OCI-LY3 (cell line): ENCODE measurements around the gene HASPIN.

Experiments used
- H2AFZ ChIP-seq: fragments of 200-600, 300-600 bp; shearing (Covaris generic); 2 replicates; pipeline ENCODE4 v1.6.0; 2014; ENCODE audit warnings: antibody characterized with exemption, low read depth, low read length
- H3K27ac ChIP-seq: fragments of 200-600, 300-600 bp; sonication (generic); 2 replicates; pipeline ENCODE4 v1.5.1; 2014; ENCODE audit warnings: mild to moderate bottlenecking, low read length, moderate library complexity, mixed read lengths
- H3K27me3 ChIP-seq: fragments of 200-600, 300-600 bp; sonication (generic); 2 replicates; pipeline ENCODE4 v1.6.1; 2014; ENCODE audit warnings: low read depth, low read length, mixed read lengths
- H3K36me3 ChIP-seq: fragments of 200-600, 300-600 bp; sonication (generic); replicated peaks from 2 replicates; pipeline ENCODE3; 2014; ENCODE audit warnings: low read depth, low read length, mixed read lengths
- H3K4me1 ChIP-seq: fragments of 300-600, 200-600 bp; sonication (generic); 2 replicates; pipeline ENCODE4 v1.6.1; 2014; ENCODE audit warnings: low read length, mixed read lengths
- H3K4me2 ChIP-seq: fragments of 200-600, 300-600 bp; sonication (generic); 2 replicates; pipeline ENCODE4 v1.6.1; 2014; ENCODE audit warnings: low read length, mixed read lengths
- H3K4me3 ChIP-seq: fragments of 300-600, 200-600 bp; sonication (generic); 2 replicates; pipeline ENCODE4 v1.5.1; 2014; ENCODE audit warnings: antibody characterized with exemption, mild to moderate bottlenecking, low read length, moderate library complexity
- H3K79me2 ChIP-seq: fragments of 300-600, 200-600 bp; shearing (Covaris generic); 2 replicates; pipeline ENCODE4 v1.6.1; 2014; ENCODE audit warnings: mild to moderate bottlenecking, low read length, mixed read lengths
- H3K9ac ChIP-seq: fragments of 300-600, 200-600 bp; shearing (Covaris generic); 2 replicates; pipeline ENCODE4 v1.6.0; 2014; ENCODE audit warnings: mild to moderate bottlenecking, low read length, moderate library complexity
- H3K9me3 ChIP-seq: fragments of 200-600, 300-600 bp; shearing (Covaris generic); 2 replicates; pipeline ENCODE4 v1.6.1; 2014; ENCODE audit warnings: low read length, mixed read lengths; ENCODE audit not compliant: insufficient read depth
- H4K20me1 ChIP-seq: fragments of 200-600, 300-600 bp; sonication (generic); 2 replicates; pipeline ENCODE4 v1.6.1; 2016; ENCODE audit warnings: low read length, mixed read lengths; ENCODE audit not compliant: insufficient read depth
- CTCF ChIP-seq: fragments of 200-600, 300-600 bp; sonication (generic); IDR thresholded peaks from 2 replicates; pipeline ENCODE4 v1.5.1; 2014; ENCODE audit warnings: antibody characterized with exemption, low read length, low read depth
- EZH2phosphoT487 ChIP-seq: fragments of 200-600 bp; shearing (Covaris generic); IDR thresholded peaks from 2 replicates; pipeline ENCODE4 v1.6.1; 2018; ENCODE audit warnings: antibody characterized with exemption, mixed run types, low read depth

HASPIN gene

DNA sequence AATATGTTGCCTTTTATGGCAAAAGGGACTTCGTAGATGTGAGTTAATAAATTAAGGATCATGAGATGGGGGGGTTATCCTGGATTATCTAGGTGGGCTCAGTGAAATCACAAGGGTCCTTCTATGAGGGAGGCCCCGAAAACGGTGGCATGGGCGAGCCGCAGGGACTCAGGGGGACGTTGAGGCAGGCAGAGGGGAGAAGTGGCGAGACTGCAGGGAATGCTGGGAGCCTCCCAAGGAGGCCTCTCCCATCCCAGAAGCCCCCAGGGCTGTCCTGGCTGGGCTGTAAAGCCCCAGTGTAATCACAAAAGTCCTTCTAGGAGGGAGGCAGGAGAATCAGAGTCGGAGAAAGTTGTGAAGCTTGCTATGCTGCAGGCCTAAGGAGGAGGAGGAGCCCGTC, 42.3 kb downstream of the HASPIN start:
- no peaks in the 10 kb centered on the region for H3K36me3 ChIP-seq
- no peak overlapping the region for H3K4me2 ChIP-seq
- H3K27me3 ChIP-seq: no peaks in the 10 kb centered on the region
- TF ChIP-seq EZH2phosphoT487 (no peak), CTCF (no peak)
- H3K4me3 ChIP-seq: no peak overlapping the region
- H3K27ac ChIP-seq: no peak overlapping the region
- no peaks in the 10 kb centered on the region for H3K9me3 ChIP-seq
- H2AFZ ChIP-seq: no peak overlapping the region
- no peaks in the 10 kb centered on the region for H4K20me1 ChIP-seq
- peaks cover 4% of the 10 kb centered on the region; the same call in 1 of the 2 replicates for H3K4me1 ChIP-seq
- H3K9ac ChIP-seq: no peak overlapping the region
- H3K79me2 ChIP-seq: no peaks in the 10 kb centered on the region

GRCh38 chr17:3766779-3767178, 43.1 kb downstream of the HASPIN start:
- H4K20me1 ChIP-seq: no peaks in the 10 kb centered on the region
- H3K4me2 ChIP-seq: no peak overlapping the region
- H3K27ac ChIP-seq: no peak overlapping the region
- no peak overlapping the region for H2AFZ ChIP-seq
- no peak for TF ChIP-seq CTCF
- TF ChIP-seq EZH2phosphoT487: no peak
- no peak overlapping the region for H3K4me3 ChIP-seq
- peaks cover 4% of the 10 kb centered on the region; the same call in 1 of the 2 replicates for H3K4me1 ChIP-seq
- no peaks in the 10 kb centered on the region for H3K27me3 ChIP-seq
- H3K36me3 ChIP-seq: no peaks in the 10 kb centered on the region
- H3K9ac ChIP-seq: no peak overlapping the region
- no peaks in the 10 kb centered on the region for H3K9me3 ChIP-seq
- no peaks in the 10 kb centered on the region for H3K79me2 ChIP-seq

DNA sequence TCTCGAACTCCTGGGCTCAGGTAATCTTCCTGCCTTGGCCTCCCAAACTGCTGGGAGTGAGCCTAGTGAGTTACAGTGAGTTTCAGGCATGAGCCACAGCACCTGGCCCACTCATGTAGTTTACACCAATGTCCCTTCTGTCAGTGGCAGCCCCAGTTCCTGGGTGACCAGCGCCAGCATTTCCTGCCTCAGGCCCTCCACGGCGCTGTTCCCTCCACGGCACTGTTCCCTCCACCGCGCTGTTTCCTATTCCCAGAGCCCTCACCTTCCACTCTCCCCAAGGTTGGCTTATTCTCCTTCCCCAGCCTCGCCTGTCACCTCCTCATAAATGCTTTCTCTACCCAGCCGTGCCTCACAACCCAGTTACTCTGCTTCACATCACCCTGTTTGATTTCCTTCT, 44.6 kb downstream of the HASPIN start:
- Histone ChIP-seq H3K79me2 (no peaks in the 10 kb centered on the region), H3K9me3 (no peaks in the 10 kb centered on the region), H3K4me2 (no peak overlapping the region), H2AFZ (no peak overlapping the region), H3K27me3 (no peaks in the 10 kb centered on the region), H3K36me3 (no peaks in the 10 kb centered on the region), H3K4me3 (no peak overlapping the region), H3K9ac (no peak overlapping the region), H3K4me1 (peaks cover 4% of the 10 kb centered on the region; the same call in 1 of the 2 replicates), H3K27ac (no peak overlapping the region), H4K20me1 (no peaks in the 10 kb centered on the region)
- TF ChIP-seq EZH2phosphoT487: no peak
- no peak for TF ChIP-seq CTCF

DNA sequence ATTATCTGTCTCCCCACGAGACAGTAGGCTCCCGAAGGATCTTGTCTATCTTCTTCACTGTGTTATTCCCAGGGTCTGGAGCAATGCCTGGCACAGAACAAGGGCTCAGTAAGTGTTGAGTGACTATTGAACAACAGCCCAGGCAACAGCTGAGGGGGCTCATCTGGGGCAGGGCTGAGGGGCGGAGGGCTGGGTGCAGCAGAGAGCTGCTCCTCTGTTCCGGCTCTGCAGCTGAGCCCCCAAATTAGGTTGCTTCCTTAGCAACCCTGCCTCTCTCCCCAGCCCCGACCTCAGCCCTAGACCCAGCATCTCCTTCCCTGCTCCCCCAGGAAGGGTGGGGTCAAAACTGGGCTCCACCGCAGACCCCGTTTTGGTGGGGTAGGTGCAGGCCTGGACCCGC, 45.1 kb downstream of the HASPIN start:
- Histone ChIP-seq H3K79me2 (no peaks in the 10 kb centered on the region), H4K20me1 (no peaks in the 10 kb centered on the region), H3K36me3 (no peaks in the 10 kb centered on the region), H3K4me1 (no peaks in the 10 kb centered on the region; the same call in 1 of the 2 replicates), H3K4me2 (no peak overlapping the region), H3K4me3 (no peak overlapping the region), H3K27me3 (no peaks in the 10 kb centered on the region), H2AFZ (no peak overlapping the region), H3K9ac (no peak overlapping the region), H3K27ac (no peak overlapping the region), H3K9me3 (no peaks in the 10 kb centered on the region)
- TF ChIP-seq CTCF (no peak), EZH2phosphoT487 (no peak)
